NCI-H1436 (cell line): ENCODE results near the gene MAPK4.

Source experiments
- DNase-seq: peaks from one replicate; lab custom pipeline; 2025; lab: John Stamatoyannopoulos, UW

MAPK4 gene

GRCh38 chr18:50721451-50722120, 161.7 kb downstream of the MAPK4 start:
- no peak for DNase-seq

DNA sequence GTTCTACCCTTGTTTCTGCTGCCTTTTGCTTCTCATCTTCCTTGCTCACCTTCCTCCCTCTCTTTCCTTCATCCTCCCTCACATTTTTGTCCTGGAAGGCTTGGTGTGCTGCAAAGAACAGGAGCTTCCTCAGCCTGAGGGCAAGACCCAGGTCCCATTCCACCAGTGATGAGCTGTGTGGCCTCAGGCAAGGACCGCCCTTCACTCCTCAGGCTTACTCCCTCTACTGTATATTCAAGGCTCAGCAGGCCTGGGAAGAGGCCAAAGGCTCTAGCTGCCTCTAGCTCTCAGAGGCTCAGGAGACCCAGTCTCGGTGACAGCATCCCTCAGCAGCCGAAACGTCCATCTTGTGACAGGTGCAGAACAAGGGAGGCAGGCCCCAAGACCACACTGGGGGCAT, 162.4 kb downstream of the MAPK4 start:
- no peak for DNase-seq

DNA sequence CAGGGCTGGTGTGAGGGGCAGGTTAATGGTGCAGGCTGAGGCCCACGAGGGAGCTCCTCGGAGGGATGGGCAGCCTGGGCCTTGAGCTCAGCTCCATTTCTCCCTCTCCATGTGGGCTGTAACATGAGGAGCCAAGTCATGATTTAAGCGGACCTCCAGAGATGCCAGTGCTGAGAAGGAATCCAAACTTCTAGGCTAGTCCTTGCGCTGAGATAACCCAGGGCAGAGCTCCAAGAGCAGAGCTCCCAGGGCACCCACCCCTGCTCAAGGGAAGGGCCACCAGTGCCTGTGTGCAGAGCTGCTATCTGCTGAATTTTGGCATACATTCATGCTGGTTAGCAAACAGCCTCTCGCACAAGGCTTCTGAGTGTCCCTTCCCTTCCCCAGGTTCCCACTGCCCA, 164.9 kb downstream of the MAPK4 start:
- no peak for DNase-seq

DNA sequence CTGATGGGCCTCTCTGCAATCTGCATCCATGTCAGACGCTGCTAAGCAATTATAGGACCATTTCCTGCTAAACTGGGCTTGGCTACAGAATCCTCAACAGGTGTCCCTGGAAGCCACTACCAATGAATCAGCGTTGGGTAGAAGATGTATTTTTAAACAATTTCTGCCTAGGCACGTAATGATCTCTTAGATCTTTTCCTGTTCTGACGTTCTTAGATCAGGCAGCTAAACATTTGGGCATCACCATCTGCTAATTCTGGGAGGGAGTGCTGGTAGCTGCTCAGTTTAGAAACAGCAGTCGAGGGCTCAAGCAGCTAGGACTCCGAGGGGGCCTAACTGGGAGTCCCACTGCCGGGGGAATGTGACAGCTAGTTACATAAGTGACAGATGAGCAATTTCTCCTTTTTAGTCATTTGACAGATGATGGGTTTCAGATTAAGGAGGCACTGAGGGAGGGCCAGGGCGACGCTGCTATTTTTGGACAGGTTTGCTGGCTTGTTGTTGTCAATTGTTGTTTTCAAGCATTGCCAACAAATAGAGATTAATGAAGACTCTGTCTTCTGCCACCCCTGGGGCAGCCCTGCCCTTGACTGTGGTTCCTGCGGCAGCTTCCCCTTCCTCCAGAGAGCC, 167.2 kb downstream of the MAPK4 start:
- DNase-seq: no peak

DNA sequence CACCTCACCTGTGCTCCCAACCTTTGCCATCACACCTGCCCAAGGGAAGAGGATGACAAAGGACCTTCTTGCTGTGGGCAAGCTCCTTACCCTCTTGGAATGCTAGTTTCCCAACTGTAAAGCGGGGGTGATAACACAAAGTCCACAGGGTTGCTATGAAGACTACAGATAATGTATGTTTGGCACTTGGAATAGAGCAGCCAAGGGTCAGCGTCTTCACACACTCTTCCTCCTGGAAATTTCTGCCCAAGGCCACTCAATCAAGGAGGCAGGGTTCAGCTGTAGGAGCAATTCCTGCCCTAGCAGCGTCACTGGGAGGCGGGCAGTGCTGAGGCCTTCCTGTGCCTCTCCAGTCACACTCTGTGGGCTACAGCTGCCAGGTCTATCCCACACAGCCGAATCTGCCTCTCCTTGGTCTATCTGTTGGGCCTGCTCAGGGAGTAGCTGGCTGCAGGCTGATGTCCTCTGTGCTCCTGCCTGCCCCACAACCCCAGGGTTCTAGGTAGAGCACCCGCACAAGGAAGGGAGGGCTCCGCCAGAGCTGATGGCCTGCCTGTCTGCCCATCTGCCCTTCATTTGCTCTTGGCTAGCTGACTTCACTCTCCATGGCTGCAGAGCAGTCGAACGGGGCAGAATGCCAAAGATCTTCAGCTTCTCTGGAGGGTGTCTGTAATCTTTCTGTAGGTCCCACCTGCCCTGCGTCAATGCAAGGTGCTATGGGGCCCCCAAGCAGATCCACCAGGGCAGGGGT, 168.0 kb downstream of the MAPK4 start:
- no peak for DNase-seq

- DNase-seq: no peak
Observed at GRCh38 chr18:50729376-50729775, 169.5 kb downstream of the MAPK4 start.

- DNase-seq: no peak
Observed at GRCh38 chr18:50729986-50730385, 170.1 kb downstream of the MAPK4 start.

DNA sequence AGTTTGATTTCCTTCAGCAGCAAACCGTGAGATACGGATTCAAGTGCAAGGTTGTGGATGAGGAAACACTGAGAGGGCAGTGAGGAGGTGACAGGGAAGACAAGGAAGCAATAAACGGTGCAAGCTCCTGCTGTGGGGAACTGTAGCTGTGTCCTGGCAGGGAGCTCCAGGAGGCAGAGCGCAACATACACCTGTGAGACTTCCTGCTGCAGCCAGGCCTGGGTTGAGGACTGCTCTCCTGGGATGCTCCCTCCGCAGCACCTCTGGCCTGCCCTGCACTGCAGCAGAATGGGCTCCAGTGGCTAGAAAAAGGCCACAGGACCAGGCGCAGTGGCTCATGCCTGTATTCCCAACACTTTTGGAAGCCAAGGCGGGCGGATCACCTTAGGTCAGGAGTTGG, 174.5 kb downstream of the MAPK4 start:
- DNase-seq: no peak

- no peak for DNase-seq
Observed at GRCh38 chr18:50734886-50735285, 175.0 kb downstream of the MAPK4 start.

GRCh38 chr18:50737127-50737526, 177.2 kb downstream of the MAPK4 start:
- DNase-seq: no peak

DNA sequence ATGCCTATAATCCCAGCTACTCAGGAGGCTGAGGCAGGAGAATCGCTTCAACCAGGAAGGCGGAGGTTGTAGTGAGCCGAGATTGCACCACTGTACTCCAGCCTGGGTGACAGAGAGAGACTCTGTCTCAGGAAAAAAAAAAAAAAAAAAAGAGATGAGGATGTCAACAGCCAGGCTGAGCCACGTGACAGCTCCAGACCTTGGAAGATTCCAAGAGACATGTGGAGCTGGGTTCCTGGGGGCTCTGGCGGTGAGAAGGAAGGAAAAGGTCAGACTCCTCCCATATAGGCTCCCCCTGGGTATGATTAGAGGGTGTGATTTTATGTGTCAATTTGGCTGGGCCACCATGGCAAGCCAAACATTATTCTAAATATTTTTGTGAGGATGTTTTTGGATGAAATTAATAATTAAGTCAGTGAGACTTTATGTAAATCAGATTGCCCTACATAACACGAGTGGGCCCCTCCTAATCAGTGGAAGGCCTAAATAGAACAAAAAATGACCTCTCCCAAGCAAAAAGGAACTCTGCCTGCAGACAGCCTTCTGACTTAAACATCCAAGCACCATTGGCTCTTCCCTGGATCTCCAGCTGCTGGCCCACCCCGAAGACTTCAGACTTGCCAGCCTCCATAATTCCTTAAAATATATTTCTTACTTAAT, 178.3 kb downstream of the MAPK4 start:
- DNase-seq: no peak

DNA sequence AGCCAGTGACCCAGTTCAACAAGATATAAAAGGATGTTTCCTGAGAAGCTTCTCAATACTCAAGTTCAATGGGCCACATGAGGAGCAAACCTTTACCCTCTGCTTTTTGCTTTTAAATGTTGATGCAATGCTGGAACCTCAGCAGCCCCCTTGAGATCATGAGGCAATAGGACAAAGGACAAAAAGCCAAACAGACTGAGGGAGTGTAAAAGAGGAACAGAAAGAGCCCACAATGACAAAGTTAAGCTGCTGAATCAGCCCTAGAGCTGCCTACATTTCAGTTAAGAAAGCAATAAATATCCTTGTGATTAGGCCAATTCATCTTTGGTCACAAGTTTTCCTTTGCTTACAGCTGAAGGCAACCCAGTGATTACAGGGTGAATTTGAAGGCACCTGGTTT, 183.1 kb downstream of the MAPK4 start:
- no peak for DNase-seq

DNA sequence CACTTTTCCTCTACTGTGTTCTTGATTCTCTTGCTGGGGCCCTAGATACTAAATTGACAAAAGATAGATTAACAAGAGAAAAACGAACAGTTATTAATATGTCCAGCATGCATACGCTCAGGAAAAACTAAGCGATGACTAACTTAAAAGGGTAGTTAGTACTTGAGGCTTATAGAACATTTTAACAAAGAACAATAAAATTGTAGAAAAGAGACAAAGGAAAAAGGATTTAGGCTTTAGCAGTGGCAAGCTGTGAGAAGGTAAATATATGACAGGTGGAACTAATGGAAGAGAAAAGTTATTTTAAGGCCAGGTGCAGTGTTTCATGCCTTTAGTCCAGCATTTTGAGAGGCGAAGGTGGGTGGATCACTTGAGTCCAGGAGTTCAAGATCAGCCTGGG, 184.4 kb downstream of the MAPK4 start:
- DNase-seq: no peak

GRCh38 chr18:50745945-50746344, 186.1 kb downstream of the MAPK4 start:
- no peak for DNase-seq

DNA sequence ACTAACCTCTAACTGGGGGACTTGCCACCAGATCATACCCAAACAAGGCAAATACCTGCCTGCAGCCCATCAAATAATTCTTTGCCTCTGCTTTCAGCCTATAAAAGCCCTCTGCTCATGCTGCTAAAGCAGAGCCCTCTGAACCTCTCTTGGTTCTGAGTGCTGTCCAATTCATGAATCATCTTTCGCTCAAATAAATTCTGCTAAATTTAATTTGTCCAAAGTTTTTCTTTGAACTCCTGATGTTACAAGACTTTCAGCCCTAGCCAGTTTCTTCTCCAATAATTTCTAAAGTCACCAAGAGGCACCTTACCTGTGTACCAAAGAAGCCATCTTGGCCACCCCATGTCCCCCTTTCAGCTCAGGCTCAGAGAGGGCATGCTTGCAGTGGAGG, 188.0 kb downstream of the MAPK4 start:
- no peak for DNase-seq

- DNase-seq: no peak
Observed at GRCh38 chr18:50748243-50749229, 188.6 kb downstream of the MAPK4 start.

DNA sequence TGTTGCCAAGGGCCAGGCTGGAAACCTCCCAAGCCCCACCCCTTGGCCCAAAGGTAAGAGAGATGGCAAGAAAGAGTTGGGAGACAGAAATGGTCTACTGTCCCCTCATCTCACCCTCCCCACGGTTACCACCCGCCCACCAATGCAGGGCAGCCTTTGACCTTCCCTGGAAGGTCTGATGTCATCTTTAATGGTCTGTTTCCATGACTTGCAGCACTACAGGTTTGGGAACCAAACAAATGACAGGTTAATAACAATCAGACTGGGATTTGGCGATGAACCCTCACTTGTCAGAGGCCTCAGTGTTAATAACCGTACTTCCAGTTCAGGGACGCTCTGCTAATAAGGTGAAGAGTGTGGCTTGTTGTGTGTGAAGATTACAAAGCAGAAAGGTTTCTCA, 189.5 kb downstream of the MAPK4 start:
- DNase-seq: no peak

DNA sequence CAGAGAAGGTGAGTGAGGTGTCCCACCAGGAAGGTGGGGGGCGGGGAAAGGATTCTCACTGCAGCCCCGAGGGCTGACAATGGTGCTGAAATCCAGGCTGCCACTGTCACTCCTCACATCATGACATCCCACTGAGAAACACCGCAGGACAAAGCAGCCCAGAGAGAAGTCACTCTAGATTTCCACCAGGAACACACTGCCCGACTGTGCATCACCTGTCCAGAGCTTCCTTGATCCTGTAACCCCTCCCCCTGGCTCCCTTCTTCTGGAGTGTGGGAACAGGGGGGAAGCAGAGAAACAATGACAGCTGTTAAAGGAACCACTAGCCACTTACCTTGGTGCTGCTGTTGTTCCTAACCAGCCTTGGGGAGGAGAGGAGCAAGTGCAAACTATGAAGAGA, 190.1 kb downstream of the MAPK4 start:
- no peak for DNase-seq

DNA sequence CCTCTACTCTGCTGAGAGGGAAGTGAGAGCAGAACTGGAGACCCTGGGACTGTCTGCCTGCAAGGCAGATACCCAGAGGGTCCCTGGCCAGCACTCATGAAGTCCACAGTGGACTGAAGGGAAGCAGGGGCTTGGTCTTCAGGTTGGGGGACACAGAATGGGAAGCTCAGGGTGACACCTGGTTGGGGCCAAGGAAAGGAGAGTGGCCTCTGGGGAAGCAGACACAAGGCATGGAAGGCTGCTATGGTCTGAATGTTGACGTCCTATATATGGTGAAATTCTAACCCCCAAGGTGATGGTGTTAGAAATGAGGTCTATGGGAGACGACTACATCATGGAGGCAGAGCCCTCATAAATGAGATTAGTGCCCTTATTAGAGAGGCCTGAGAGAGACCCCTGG, 190.7 kb downstream of the MAPK4 start:
- DNase-seq: no peak

DNA sequence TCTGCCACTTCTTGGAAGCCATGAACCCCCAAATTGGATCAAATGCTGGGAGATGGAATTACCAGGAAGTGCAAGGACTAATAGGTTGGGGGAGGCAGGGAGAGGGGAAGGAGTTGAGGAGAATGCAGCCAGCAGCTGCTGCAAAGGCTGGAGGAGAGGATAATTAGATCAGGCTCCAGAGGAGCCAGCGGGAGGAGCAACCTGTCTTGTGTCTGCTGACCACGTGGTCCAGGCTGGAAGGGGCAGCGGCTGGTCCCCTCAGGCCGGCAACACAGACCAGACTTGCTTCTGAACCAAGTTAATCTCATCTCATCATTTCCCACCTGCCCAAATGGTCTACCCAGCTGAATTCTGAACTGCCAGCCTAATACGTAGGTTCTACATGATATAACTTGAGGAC, 191.6 kb downstream of the MAPK4 start:
- no peak for DNase-seq

GRCh38 chr18:50751947-50752346, 192.1 kb downstream of the MAPK4 start:
- no peak for DNase-seq

- DNase-seq: no peak
Observed at GRCh38 chr18:50753311-50753710, 193.4 kb downstream of the MAPK4 start.
